G401.6 (cell line): Measurements from ENCODE around the gene PKD2L1.

Experiments used
- FAIRE-seq: peaks from 2 replicates; lab custom pipeline; 2012; peaks lifted over from hg19 to GRCh38; lab: Jason Lieb, UNC

Gene PKD2L1

GRCh38 chr10:100356067-100357017 lies 26.3 kb upstream of the PKD2L1 start:
- no peak for FAIRE-seq

DNA sequence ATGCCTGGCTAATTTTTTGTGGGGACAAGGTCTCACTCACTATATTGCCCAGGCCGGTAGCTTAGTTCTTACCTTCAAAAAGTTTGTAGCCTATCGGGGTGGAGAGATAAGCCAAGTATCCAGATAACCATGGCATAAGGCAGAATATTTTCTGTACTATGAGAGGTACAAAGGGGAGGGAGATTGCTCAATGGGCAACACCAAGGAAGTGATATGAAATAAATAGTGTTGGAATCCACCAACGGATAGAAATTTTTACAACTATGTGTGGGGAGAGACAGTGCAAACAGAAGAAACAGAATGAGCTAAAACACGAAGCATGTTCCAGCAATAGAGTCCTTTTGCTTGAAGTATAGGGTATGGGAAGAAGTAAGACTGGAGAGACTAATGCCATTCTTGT lies 25.1 kb upstream of the PKD2L1 start:
- no peak for FAIRE-seq

GRCh38 chr10:100353770-100354485 lies 23.9 kb upstream of the PKD2L1 start:
- no peak for FAIRE-seq

GRCh38 chr10:100350914-100351485 lies 21.0 kb upstream of the PKD2L1 start:
- FAIRE-seq, result no peak

GRCh38 chr10:100349672-100350071 lies 19.6 kb upstream of the PKD2L1 start:
- no peak for FAIRE-seq

DNA sequence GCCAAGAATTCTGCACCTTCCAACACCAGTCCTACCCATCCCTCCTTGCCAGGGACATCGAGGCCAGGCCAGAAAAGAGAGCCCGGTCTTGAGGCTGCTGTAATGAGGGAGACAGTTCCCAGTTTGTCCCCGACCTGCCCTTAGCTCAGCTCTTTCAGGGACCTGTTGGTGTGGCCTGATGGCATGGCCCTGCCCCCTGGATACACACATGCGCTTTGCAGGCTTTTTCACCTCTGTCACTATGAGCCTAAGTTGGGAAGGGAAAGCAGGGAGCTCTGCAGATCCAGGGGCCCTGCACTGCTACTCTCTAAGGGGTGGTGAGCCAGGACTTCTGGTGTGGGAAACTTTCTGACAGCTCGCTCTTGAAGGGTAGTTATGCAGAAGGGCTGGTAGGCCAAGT lies 19.1 kb upstream of the PKD2L1 start:
- FAIRE-seq, result no peak

DNA sequence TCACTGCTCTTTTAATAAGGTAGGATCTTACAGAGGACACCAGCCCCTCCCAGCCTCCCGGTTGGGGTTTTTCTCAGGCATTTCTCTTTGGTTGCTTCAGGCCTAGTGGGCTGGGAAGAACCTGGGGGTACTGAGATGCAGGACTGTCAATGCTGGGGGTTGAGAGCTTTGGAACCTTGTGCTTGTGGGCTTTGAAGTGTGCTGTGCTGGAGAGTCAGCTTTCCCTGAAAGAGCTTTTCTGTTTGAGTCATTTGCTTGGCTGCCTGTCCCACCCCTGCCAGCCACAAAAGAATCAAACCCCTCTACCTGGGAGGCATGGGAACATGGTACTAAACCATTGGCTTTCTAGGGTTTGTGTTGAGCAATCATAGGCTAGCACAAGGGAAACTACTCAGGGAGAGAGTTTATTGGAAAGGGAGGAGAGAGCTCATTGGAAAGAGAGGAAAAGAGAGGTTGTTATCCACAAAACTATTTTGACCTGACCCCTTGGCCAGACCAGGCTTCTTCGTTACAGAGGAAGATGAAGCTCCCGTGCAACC lies 18.4 kb upstream of the PKD2L1 start:
- FAIRE-seq, result no peak

DNA sequence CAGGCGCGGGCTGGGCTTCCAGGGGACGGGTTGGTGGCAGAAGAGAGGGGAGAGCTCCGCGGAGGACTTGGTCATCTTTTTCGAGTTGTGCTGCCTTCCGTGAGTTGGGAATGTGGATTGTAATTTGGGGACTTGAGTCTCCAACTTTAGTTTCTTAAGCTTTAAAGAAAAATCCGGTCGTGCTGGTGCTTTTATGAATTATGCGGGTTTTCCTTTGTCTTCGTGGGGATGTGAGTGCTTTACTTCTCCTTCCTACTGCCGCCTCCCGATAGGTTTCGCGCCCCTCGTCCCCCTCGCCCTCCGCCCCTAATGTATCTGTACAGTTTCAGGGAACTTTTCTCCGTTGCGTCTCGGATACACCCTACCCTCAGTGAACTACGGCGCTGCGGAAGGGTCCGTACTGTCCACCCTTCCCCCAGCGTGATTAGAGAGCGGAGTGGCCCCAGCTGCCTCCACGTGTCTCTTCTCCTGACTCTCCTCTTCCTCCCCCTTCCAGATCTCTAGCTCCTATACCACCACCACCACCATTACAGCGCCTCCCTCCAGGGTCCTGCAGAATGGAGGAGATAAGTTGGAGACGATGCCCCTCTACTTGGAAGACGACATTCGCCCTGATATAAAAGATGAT lies 17.7 kb upstream of the PKD2L1 start:
- FAIRE-seq, result no peak

GRCh38 chr10:100346765-100347567 lies 16.9 kb upstream of the PKD2L1 start, which contains the start of gene SCD:
SCD (plus strand) TSS chr10:100347233; CDS start chr10:100347505, 272 bp downstream.
- peak; percentile 94 for FAIRE-seq

GRCh38 chr10:100346351-100346764 lies 16.3 kb upstream of the PKD2L1 start:
- FAIRE-seq, result no peak

DNA sequence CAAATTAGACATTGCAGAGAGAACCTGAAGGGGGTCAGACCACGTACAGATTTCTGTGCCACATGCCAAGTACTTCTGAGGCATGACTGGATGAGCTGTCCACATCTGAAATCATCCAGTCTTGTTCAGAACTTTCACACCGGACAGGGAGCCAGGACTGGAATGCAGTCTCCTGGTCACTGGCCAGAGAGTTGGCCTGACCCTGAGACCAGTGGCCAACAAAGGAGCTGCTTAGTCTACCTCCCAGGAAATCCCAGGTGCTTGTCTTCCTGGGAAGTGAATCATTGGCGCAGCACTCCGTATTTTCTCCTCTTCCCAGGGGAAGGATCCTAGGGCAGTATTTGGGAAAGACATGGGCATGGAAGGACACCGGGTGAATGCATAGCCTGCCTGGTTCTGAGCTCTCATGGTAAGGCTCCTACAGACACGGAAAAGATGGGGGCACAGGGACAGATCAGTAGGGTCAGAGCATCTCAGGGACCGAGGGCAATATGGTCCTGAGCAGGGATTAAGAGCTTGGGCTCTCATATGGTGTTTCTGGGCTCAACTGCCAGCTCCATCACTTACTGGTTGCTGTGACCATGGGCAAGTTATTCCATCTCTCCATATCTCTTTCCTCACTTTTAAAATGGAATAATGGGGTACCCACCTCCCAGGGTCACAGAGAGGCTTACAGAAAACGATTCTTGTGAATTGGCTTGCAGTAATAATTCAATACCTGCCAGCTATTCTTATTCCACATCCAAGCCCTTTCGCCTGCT lies 15.7 kb upstream of the PKD2L1 start:
- FAIRE-seq, result no peak

GRCh38 chr10:100344241-100344788 lies 14.3 kb upstream of the PKD2L1 start:
- FAIRE-seq, result no peak

DNA sequence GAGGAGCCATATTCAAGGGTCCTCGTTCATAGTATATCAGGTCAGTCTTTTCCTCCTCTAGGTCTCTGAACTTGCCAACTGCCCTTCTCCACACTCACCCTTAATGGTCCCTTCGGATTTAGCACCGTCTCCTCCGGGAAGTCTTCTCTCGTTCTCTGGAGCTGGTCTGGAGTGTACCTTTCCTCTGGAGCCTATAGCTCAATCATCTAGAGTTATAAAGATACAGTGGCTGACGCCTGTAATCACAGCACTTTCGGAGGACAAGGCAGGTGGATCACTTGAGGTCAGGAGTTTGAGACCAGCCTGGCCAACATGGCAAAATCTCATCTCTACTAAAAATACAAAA lies 12.6 kb upstream of the PKD2L1 start:
- FAIRE-seq, result no peak

- peak; percentile 56 for FAIRE-seq
Observed at GRCh38 chr10:100341953-100342626, 12.1 kb upstream of the PKD2L1 start.

GRCh38 chr10:100340948-100341847 lies 11.2 kb upstream of the PKD2L1 start:
- FAIRE-seq, result no peak

GRCh38 chr10:100339236-100339635 lies 9.2 kb upstream of the PKD2L1 start:
- FAIRE-seq, result no peak

DNA sequence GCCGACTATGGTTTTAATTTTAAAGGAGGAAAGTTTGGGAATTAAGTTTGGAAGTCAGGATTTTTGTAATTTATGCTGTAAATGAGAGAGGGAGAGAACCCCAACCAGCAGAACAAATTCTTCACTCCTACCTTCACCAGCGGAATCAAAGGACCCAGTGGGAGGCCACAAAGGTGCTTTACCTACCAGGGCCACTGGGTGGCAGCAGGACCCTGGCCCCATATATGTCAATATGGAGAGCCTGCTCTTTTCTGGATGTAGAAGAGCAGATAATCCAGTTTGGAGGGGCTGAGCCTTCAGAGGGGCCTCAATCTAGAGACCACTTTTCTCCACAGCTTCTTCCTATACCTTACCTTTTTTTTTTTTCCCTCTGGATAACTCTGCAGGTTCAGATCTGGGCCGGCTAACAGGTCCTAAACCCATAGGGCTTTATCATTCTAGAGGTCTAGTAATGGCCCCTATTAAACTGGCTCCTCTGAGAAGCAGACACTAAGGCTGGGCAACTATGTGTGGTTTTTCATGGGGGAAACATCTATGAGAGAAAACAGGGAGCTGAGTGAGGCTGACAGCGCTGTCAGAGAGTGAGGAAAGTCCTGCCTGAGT lies 8.5 kb upstream of the PKD2L1 start:
- FAIRE-seq, result peak; percentile 56

GRCh38 chr10:100334762-100335161 lies 4.7 kb upstream of the PKD2L1 start:
- no peak for FAIRE-seq
